Suprapubic skin (tissue), 4 donors: ENCODE measurements around the gene TANC1.

Source experiments
- CTCF ChIP-seq, 2 donors: fragments of 200-600 bp in 1 of 2; fragments of 450-650 bp in 1 of 2; sonication (generic) in 1 of 2; IDR thresholded peaks; one replicate each; pipeline ENCODE4 v1.5.1; 2016 to 2019; ENCODE audit warnings: antibody characterized with exemption in 2 of 2, mild to moderate bottlenecking in 1 of 2, moderate library complexity in 1 of 2
- EP300 ChIP-seq: sonication (generic); formaldehyde crosslinking; IDR thresholded peaks from one replicate; pipeline ENCODE4 v1.6.1; 2017; ENCODE audit warnings: antibody characterized with exemption
- POLR2A ChIP-seq, 2 donors: fragments of 450-650 bp; IDR thresholded peaks; one replicate each; pipeline ENCODE4 v1.6.1; 2017; ENCODE audit warnings: antibody characterized with exemption in 2 of 2, mild to moderate bottlenecking in 2 of 2, moderate library complexity in 2 of 2
- POLR2AphosphoS5 ChIP-seq, 3 donors: sonication (generic); formaldehyde crosslinking; IDR thresholded peaks; one replicate each; pipeline ENCODE4 v1.6.1; 2017; ENCODE audit warnings: antibody characterized with exemption in 3 of 3

GRCh38 chr2:159160412-159160811 lies 192.0 kb downstream of the TANC1 start:
- TF ChIP-seq CTCF (IDR thresholded peaks at IDR 0.05), result no peak
- no peak for TF ChIP-seq POLR2AphosphoS5 (IDR thresholded peaks at IDR 0.05)
- TF ChIP-seq EP300, result no peak
- no peak for TF ChIP-seq POLR2A (IDR thresholded peaks at IDR 0.05)
